A549 (cell line): Measurements from ENCODE around the gene SLC1A2.

Source experiments
- CTCF ChIP-seq: fragments of >200 bp; sonication (Bioruptor Twin); formaldehyde crosslinking; IDR thresholded peaks from 3 replicates; pipeline ENCODE4 v1.5.1; 2016
- EP300 ChIP-seq, 2 experiments: fragments of >200 bp; sonication (Bioruptor Twin); formaldehyde crosslinking; IDR thresholded peaks; 2 replicates in 1 of 2; 3 replicates in 1 of 2; pipeline ENCODE4 v1.6.1; 2016 to 2017
- JUN ChIP-seq, 2 experiments: fragments of >200 bp; sonication (Bioruptor Twin); formaldehyde crosslinking; IDR thresholded peaks; 2 replicates in 1 of 2; 3 replicates in 1 of 2; pipeline ENCODE4 v1.6.1; 2016 to 2017
- RCOR1 ChIP-seq: fragments of 150-350 bp; IDR thresholded peaks from 2 replicates; pipeline ENCODE4 v1.6.1; 2014; ENCODE audit warnings: antibody characterized with exemption, low read length, low read depth
- RFX5 ChIP-seq: fragments of 450-650 bp; IDR thresholded peaks from 2 replicates; pipeline ENCODE4 v1.7.1; 2014; ENCODE audit warnings: antibody characterized with exemption, mild to moderate bottlenecking, moderate library complexity
- TF ChIP-seq, protein P1 (sequence below): fragments of 450-650 bp; IDR thresholded peaks from 2 replicates; pipeline ENCODE4 v1.6.1; 2014; ENCODE audit warnings: antibody characterized with exemption

- TF ChIP-seq, protein P1, sequence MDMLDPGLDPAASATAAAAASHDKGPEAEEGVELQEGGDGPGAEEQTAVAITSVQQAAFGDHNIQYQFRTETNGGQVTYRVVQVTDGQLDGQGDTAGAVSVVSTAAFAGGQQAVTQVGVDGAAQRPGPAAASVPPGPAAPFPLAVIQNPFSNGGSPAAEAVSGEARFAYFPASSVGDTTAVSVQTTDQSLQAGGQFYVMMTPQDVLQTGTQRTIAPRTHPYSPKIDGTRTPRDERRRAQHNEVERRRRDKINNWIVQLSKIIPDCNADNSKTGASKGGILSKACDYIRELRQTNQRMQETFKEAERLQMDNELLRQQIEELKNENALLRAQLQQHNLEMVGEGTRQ = no peak
- no peak for TF ChIP-seq EP300 (IDR thresholded peaks at IDR 0.05)
- no peak for TF ChIP-seq CTCF
- TF ChIP-seq RFX5 = no peak
- no peak for TF ChIP-seq JUN (IDR thresholded peaks at IDR 0.05)
- TF ChIP-seq RCOR1 = no peak
These were observed 130.4 kb downstream of the SLC1A2 start for GRCh38 chr11:35288817-35289541.
